Left ventricle myocardium inferior (tissue), 1 donor: ENCODE measurements around the gene AFAP1. TPM values are rescaled to one million over a fixed set of nuclear protein-coding genes. Genes with fewer than 3 reads are reported as not detected.

ENCODE experiments used
- DNase-seq: peaks from one replicate; pipeline ENCODE4 v3.0.0-alpha.2; 2020
- H3K27ac ChIP-seq: fragments of 200-600 bp; replicated peaks from 2 replicates; pipeline ENCODE4 v1.8.0; 2021
- H3K27me3 ChIP-seq: fragments of 200-600 bp; 2 replicates; pipeline ENCODE4 v1.8.0; 2021; ENCODE audit warnings: low read depth
- H3K36me3 ChIP-seq: fragments of 200-600 bp; 2 replicates; pipeline ENCODE4 v1.8.0; 2021
- H3K4me1 ChIP-seq: fragments of 200-600 bp; 2 replicates; pipeline ENCODE4 v1.8.0; 2021
- H3K4me3 ChIP-seq: fragments of 200-600 bp; 2 replicates; pipeline ENCODE4 v1.8.0; 2021; ENCODE audit warnings: mild to moderate bottlenecking, moderate library complexity
- H3K9me3 ChIP-seq: fragments of 200-600 bp; replicated peaks from 2 replicates; pipeline ENCODE4 v1.8.0; 2021
- intact Hi-C: fragments of 100-400 bp; cut with micrococcal nuclease; formaldehyde crosslinking; loops from one replicate; pipeline ENCODE4 v1.11.0; 2022
- total RNA-seq: library from RNA; stranded (reverse); fragmentation: NEBNext Ultra II Directional; extraction: Animal tissue kit (Norgen Biotek cat#: 25700); gene quantifications from one replicate; pipeline ENCODE4 v1.2.1, GENCODE V29; 2021
- TF ChIP-seq, protein P1 (sequence below): fragments of 200-600 bp; IDR thresholded peaks from 2 replicates; pipeline ENCODE4 v1.8.0; 2021; ENCODE audit warnings: antibody characterized with exemption, mild to moderate bottlenecking, borderline replicate concordance
- donor health status: DM: no; HTN: yes; CAD: no; lungs with severe emphysema.

The AFAP1 gene
- total RNA-seq, 1 donor from 2014 or later = 6.8 TPM

DNA sequence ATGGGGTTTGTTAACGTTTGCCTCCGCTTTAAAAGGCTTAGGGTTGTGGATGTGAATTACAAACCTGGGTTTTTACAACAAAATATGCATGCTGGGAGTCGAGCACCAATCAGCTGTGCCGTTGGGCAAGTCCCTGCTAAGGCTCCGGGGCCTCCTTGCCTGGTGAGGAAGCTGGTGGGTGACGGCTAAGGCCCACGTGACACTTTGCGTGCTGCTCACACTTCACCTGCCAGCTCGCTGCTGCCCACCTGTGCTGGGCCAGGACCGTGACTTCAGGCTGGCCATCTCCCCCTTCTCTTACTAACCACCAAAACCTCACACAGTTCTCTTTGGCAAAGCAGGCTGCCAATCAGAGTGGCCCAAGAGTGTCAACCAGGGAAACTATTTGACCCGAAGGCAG lies 178.3 kb downstream of the AFAP1 start:
- no peaks in the 10 kb centered on the region for H3K9me3 ChIP-seq
- H3K4me3 ChIP-seq = no peak overlapping the region
- no peaks in the 10 kb centered on the region for H3K27me3 ChIP-seq
- peaks cover 37% of the 10 kb centered on the region for H3K4me1 ChIP-seq
- no peaks in the 10 kb centered on the region for H3K36me3 ChIP-seq
- no peak overlapping the region for H3K27ac ChIP-seq
- intact Hi-C loops = loop anchor here (5.0 kb wide), 1 partner anchor 41 kb away; no protein-coding TSS in a partner anchor
- TF ChIP-seq, protein P1, sequence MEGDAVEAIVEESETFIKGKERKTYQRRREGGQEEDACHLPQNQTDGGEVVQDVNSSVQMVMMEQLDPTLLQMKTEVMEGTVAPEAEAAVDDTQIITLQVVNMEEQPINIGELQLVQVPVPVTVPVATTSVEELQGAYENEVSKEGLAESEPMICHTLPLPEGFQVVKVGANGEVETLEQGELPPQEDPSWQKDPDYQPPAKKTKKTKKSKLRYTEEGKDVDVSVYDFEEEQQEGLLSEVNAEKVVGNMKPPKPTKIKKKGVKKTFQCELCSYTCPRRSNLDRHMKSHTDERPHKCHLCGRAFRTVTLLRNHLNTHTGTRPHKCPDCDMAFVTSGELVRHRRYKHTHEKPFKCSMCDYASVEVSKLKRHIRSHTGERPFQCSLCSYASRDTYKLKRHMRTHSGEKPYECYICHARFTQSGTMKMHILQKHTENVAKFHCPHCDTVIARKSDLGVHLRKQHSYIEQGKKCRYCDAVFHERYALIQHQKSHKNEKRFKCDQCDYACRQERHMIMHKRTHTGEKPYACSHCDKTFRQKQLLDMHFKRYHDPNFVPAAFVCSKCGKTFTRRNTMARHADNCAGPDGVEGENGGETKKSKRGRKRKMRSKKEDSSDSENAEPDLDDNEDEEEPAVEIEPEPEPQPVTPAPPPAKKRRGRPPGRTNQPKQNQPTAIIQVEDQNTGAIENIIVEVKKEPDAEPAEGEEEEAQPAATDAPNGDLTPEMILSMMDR = no peak
- DNase-seq = no peak

DNA sequence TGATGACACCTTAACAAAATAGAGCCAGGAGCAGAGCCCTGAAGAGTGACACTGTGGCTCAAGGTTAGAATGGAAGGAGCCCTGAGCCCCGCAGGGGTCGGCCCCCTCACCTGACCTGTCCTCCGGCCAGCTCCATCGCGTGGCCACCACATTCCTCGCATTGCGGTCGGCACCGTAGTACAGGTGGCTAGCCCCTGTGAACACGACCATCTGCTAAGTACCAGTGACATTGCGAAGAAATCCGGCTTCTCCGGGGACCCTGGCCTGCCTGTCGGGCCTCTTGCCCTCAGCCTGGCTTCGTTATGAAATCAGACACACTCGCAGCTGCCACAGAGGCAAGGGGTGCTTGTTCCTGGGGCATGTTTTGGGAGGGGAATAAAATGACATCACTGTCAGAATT lies 179.0 kb downstream of the AFAP1 start:
- no peak overlapping the region for H3K27ac ChIP-seq

DNA sequence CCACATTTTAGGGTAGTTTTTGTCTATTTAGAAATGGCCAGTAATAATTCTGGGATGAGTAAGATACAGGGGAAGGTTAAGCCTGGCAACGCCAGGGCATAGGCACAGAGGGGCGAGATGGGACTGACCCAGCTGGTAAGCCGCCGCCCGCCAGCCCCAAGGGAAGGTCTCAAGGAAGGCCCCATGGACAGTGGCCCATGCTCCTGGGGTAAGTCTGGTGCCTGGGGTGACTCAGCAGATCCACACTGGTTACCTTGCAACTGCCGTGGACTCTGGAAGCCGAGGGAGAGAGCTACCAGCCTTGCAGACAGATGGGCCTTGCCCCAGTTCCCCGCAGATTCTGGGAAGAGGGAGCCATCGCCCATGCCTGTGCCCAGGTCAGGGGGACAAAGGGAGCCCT lies 179.4 kb downstream of the AFAP1 start:
- TF ChIP-seq, protein P1 = no peak
- Histone ChIP-seq H3K36me3 (no peaks in the 10 kb centered on the region), H3K4me1 (peaks cover 37% of the 10 kb centered on the region), H3K9me3 (no peaks in the 10 kb centered on the region), H3K27me3 (no peaks in the 10 kb centered on the region), H3K27ac (no peak overlapping the region), H3K4me3 (no peak overlapping the region)
- no peak for DNase-seq
- intact Hi-C loops = loop anchor here (5.0 kb wide), 1 partner anchor 42 kb away; no protein-coding TSS in a partner anchor

More for the DNA sequence above, 179.0 kb downstream of the AFAP1 start:
- peaks cover 37% of the 10 kb centered on the region for H3K4me1 ChIP-seq
- no peaks in the 10 kb centered on the region for H3K27me3 ChIP-seq
- intact Hi-C loops = loop anchor here (5.0 kb wide), 1 partner anchor 42 kb away; no protein-coding TSS in a partner anchor
- H3K36me3 ChIP-seq = no peaks in the 10 kb centered on the region
- H3K9me3 ChIP-seq = no peaks in the 10 kb centered on the region
- H3K4me3 ChIP-seq = no peak overlapping the region
- TF ChIP-seq, protein P1 = no peak
- no peak for DNase-seq

DNA sequence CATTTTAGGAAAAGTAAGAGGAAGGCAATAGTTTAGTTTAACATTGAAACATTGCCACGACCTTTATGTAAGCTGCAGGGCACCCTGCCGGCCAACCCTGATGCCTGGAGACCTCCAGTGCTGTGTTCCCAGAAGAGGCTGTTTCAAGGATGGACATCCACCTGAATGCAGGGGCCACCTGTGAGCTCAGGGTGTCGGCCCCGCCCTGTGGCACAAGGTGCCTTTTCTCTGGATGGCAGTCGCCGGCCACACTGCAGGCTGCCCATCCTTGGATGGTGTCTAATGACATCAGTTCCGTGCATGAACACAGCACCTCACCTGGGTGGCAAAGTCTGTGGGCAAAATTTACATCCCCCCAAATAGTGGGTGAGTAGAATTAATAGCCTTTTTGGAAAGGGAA lies 180.0 kb downstream of the AFAP1 start:
- Histone ChIP-seq H3K4me3 (no peak overlapping the region), H3K9me3 (no peaks in the 10 kb centered on the region), H3K27me3 (no peaks in the 10 kb centered on the region), H3K27ac (no peak overlapping the region), H3K36me3 (no peaks in the 10 kb centered on the region), H3K4me1 (peaks cover 37% of the 10 kb centered on the region)
- intact Hi-C loops = loop anchor here (5.0 kb wide), 1 partner anchor 43 kb away; no protein-coding TSS in a partner anchor
- TF ChIP-seq, protein P1 = no peak
- no peak for DNase-seq

DNA sequence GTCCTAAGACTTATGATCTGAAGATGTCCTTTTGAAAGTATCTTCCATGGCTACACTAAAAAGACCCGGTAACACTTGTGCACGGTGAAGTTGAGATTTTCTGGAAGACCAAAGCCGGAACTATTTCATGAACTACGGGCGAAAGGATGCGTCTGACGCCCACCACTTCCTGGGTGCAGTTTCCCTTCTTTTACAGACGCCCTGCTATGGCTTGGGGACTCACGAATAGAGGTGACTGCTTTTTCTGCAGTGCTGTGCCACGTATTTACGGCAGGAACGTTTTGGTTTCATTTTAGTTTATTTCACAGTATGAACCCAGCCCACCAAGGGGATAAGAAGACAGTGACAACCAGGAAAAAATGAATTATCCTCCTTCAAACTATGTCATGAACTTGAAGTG lies 180.4 kb downstream of the AFAP1 start:
- Histone ChIP-seq H3K27ac (no peak overlapping the region), H3K4me1 (peaks cover 37% of the 10 kb centered on the region), H3K4me3 (no peak overlapping the region), H3K36me3 (no peaks in the 10 kb centered on the region), H3K27me3 (no peaks in the 10 kb centered on the region), H3K9me3 (no peaks in the 10 kb centered on the region)
- no peak for DNase-seq
- TF ChIP-seq, protein P1 = no peak
- intact Hi-C loops = no loop called here
